Measurements from ENCODE around the gene RBM19.

The RBM19 gene

DNA sequence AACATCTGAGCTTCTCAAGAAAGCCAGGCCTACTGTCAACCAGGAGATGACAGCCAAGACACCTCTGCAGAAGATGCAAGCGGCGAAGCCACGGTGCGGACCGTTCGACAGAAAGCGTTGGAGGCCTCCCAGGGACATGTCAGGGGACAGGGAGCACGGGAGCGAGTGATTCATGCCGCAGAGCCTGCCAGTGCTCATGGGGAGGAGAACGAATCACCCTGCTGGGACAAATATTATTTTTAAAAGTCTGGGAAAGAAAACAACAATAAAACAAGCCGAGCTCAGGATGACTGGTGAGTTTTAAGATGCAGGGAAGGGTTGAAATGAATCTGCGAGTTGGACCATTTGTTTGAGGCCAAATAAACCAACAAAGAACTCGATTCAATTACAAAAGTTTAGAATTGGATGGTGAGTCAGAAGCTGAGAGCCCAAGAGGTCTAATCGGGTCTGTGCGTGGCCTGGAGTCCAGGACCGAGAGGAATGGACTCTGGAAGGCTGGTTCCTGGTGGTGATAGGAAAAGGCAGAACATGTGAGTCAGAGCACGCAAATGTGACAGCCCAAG lies 91.0 kb downstream of the RBM19 start:
- Histone ChIP-seq H3K9me2 (replicated peaks; ENCODE audit: control insufficient read depth, low read length) (no peaks in the 10 kb centered on the region), H3K4me2 (ENCODE audit: low read length) (no peak overlapping the region), H3K79me2 (ENCODE audit: control insufficient read depth, low read length) (no peaks in the 10 kb centered on the region), H3K27ac (ENCODE audit: low read depth, low read length) (no peak overlapping the region), H4K20me1 (ENCODE audit: control insufficient read depth, insufficient read depth, low read depth, low read length) (no peaks in the 10 kb centered on the region), H3K9me3 (ENCODE audit: control insufficient read depth, insufficient read depth, low read length) (no peaks in the 10 kb centered on the region), H3K4me1 (ENCODE audit: control insufficient read depth, low read length) (no peaks in the 10 kb centered on the region), H3K36me3 (ENCODE audit: control insufficient read depth, low read length) (no peaks in the 10 kb centered on the region), H3K27me3 (ENCODE audit: control insufficient read depth, low read length) (no peaks in the 10 kb centered on the region), H3K4me3 (ENCODE audit: low read length) (no peak overlapping the region), H3F3A (ENCODE audit: control insufficient read depth, insufficient read depth) (no peaks in the 10 kb centered on the region)
- TF ChIP-seq, protein P1, sequence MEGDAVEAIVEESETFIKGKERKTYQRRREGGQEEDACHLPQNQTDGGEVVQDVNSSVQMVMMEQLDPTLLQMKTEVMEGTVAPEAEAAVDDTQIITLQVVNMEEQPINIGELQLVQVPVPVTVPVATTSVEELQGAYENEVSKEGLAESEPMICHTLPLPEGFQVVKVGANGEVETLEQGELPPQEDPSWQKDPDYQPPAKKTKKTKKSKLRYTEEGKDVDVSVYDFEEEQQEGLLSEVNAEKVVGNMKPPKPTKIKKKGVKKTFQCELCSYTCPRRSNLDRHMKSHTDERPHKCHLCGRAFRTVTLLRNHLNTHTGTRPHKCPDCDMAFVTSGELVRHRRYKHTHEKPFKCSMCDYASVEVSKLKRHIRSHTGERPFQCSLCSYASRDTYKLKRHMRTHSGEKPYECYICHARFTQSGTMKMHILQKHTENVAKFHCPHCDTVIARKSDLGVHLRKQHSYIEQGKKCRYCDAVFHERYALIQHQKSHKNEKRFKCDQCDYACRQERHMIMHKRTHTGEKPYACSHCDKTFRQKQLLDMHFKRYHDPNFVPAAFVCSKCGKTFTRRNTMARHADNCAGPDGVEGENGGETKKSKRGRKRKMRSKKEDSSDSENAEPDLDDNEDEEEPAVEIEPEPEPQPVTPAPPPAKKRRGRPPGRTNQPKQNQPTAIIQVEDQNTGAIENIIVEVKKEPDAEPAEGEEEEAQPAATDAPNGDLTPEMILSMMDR (IDR thresholded peaks at IDR 0.05; ENCODE audit: low read depth, low read length, poor library complexity, severe bottlenecking) = no peak
- TF ChIP-seq EZH2phosphoT487 (IDR thresholded peaks at IDR 0.05; ENCODE audit: borderline replicate concordance, low read length) = no peak

DNA sequence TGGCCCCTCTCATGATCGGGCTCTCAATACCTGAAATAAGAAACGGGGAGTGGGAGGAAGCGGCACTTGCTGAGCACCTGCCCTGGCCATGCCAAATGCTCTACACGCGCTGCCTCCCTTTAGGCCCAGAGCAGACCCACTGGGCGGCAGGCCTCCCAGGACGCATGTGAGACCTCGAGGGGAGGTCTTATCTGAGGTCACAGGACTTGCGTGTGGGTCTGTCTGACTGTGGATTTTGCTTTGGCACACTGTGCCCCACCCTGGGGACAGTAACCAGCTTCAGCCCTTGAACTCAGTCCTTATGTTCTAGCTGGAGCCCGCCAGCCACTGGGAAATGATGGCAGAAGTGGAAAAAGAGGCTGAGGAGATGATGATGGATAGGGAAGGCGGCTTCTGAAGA lies 91.8 kb downstream of the RBM19 start:
- Histone ChIP-seq H3K9me2 (replicated peaks; ENCODE audit: control insufficient read depth, low read length) (no peaks in the 10 kb centered on the region), H3K27me3 (ENCODE audit: control insufficient read depth, low read length) (no peaks in the 10 kb centered on the region), H3K4me3 (ENCODE audit: low read length) (no peak overlapping the region), H3K9me3 (ENCODE audit: control insufficient read depth, insufficient read depth, low read length) (no peaks in the 10 kb centered on the region), H3K4me2 (ENCODE audit: low read length) (no peak overlapping the region), H3K79me2 (ENCODE audit: control insufficient read depth, low read length) (no peaks in the 10 kb centered on the region), H3K36me3 (ENCODE audit: control insufficient read depth, low read length) (no peaks in the 10 kb centered on the region), H3K27ac (ENCODE audit: low read depth, low read length) (no peak overlapping the region), H3F3A (ENCODE audit: control insufficient read depth, insufficient read depth) (no peaks in the 10 kb centered on the region), H3K4me1 (ENCODE audit: control insufficient read depth, low read length) (no peaks in the 10 kb centered on the region), H4K20me1 (ENCODE audit: control insufficient read depth, insufficient read depth, low read depth, low read length) (no peaks in the 10 kb centered on the region)
- no peak for TF ChIP-seq EZH2phosphoT487 (IDR thresholded peaks at IDR 0.05; ENCODE audit: borderline replicate concordance, low read length)
- TF ChIP-seq, protein P1 (IDR thresholded peaks at IDR 0.05; ENCODE audit: low read depth, low read length, poor library complexity, severe bottlenecking) = no peak

DNA sequence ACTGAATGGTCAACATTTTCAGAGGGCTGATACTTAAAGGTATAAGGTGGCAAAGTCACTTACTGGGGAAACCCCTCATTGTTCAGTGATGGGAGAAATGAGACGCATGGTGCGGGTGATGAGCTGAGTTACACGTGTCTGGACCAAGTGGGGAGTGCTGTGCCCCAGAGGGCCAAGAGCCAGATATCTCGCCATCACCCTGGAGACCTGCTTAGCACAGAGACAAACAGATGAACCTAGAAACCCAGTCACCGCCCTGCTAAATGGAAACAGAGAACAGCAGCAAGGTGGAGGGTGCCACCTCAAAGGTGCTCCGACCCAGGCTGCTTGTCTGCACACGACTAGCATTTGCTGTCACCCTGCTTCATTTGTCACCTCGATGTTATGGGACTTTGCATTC lies 92.4 kb downstream of the RBM19 start:
- H3K4me3 ChIP-seq (ENCODE audit: low read length) = no peak overlapping the region
- no peaks in the 10 kb centered on the region for H3K9me2 ChIP-seq (replicated peaks; ENCODE audit: control insufficient read depth, low read length)
- no peaks in the 10 kb centered on the region for H3K4me1 ChIP-seq (ENCODE audit: control insufficient read depth, low read length)
- no peak overlapping the region for H3K27ac ChIP-seq (ENCODE audit: low read depth, low read length)
- TF ChIP-seq, protein P1 (IDR thresholded peaks at IDR 0.05; ENCODE audit: low read depth, low read length, poor library complexity, severe bottlenecking) = no peak
- TF ChIP-seq EZH2phosphoT487 (IDR thresholded peaks at IDR 0.05; ENCODE audit: borderline replicate concordance, low read length) = no peak
- H3K36me3 ChIP-seq (ENCODE audit: control insufficient read depth, low read length) = no peaks in the 10 kb centered on the region
- H4K20me1 ChIP-seq (ENCODE audit: control insufficient read depth, insufficient read depth, low read depth, low read length) = no peaks in the 10 kb centered on the region
- no peak overlapping the region for H3K4me2 ChIP-seq (ENCODE audit: low read length)
- no peaks in the 10 kb centered on the region for H3K27me3 ChIP-seq (ENCODE audit: control insufficient read depth, low read length)
- no peaks in the 10 kb centered on the region for H3K79me2 ChIP-seq (ENCODE audit: control insufficient read depth, low read length)
- no peaks in the 10 kb centered on the region for H3F3A ChIP-seq (ENCODE audit: control insufficient read depth, insufficient read depth)
- no peaks in the 10 kb centered on the region for H3K9me3 ChIP-seq (ENCODE audit: control insufficient read depth, insufficient read depth, low read length)
